H9 (cell line): ENCODE results near the gene MEG3. TPM values are rescaled to one million over a fixed set of nuclear protein-coding genes. Genes with fewer than 3 reads are reported as not detected.

Source experiments
- DNase-seq: peaks from one replicate; pipeline ENCODE4 v3.0.0-alpha.2; 2017
- H2AFZ ChIP-seq: one replicate; pipeline ENCODE4 v1.6.1; 2013; ENCODE audit warnings: mild to moderate bottlenecking, low read length, control low read depth, moderate library complexity
- H2AK5ac ChIP-seq: 2 replicates; pipeline ENCODE4 v1.6.1; 2013; ENCODE audit warnings: low read length, control low read depth, mixed read lengths; ENCODE audit not compliant: insufficient read length
- H2BK120ac ChIP-seq: one replicate; pipeline ENCODE4 v1.6.1; 2013; ENCODE audit warnings: low read depth, mild to moderate bottlenecking, low read length, control low read depth, inconsistent platforms; ENCODE audit not compliant: poor library complexity, severe bottlenecking
- H2BK12ac ChIP-seq: 2 replicates; pipeline ENCODE4 v1.6.1; 2013; ENCODE audit warnings: low read length, control low read depth, mixed read lengths, low read depth; ENCODE audit not compliant: insufficient read length
- H2BK15ac ChIP-seq: 2 replicates; pipeline ENCODE4 v1.6.1; 2013; ENCODE audit warnings: low read depth, low read length, control low read depth
- H2BK20ac ChIP-seq: one replicate; pipeline ENCODE4 v1.6.1; 2013; ENCODE audit warnings: low read depth, mild to moderate bottlenecking, low read length, control low read depth, inconsistent platforms; ENCODE audit not compliant: poor library complexity, severe bottlenecking
- H2BK5ac ChIP-seq: 2 replicates; pipeline ENCODE4 v1.6.1; 2013; ENCODE audit warnings: low read length, control low read depth, mixed read lengths; ENCODE audit not compliant: insufficient read length
- H3K14ac ChIP-seq: 2 replicates; pipeline ENCODE4 v1.6.1; 2013; ENCODE audit warnings: low read length, control low read depth; ENCODE audit not compliant: insufficient read depth
- H3K18ac ChIP-seq: 2 replicates; pipeline ENCODE4 v1.6.1; 2013; ENCODE audit warnings: low read depth, mild to moderate bottlenecking, mixed read lengths, low read length, control low read depth; ENCODE audit not compliant: insufficient read length
- H3K23ac ChIP-seq: 2 replicates; pipeline ENCODE4 v1.6.1; 2013; ENCODE audit warnings: low read length, control low read depth, mixed read lengths, low read depth; ENCODE audit not compliant: insufficient read length
- H3K23me2 ChIP-seq: 2 replicates; pipeline ENCODE4 v1.6.1; 2013; ENCODE audit warnings: low read depth, mild to moderate bottlenecking, mixed read lengths, low read length, control low read depth; ENCODE audit not compliant: insufficient read length, poor library complexity, severe bottlenecking
- H3K27ac ChIP-seq: 2 replicates; pipeline ENCODE4 v1.5.1; 2013; ENCODE audit warnings: low read length, control low read depth, mixed read lengths, low read depth; ENCODE audit not compliant: insufficient read length
- H3K27me3 ChIP-seq: 2 replicates; pipeline ENCODE4 v1.6.1; 2013; ENCODE audit warnings: low read length, control low read depth, inconsistent platforms; ENCODE audit not compliant: insufficient read depth
- H3K4ac ChIP-seq: 2 replicates; pipeline ENCODE4 v1.6.1; 2013; ENCODE audit warnings: low read depth, mild to moderate bottlenecking, control low read depth, inconsistent platforms, low read length, moderate library complexity
- H3K4me1 ChIP-seq: 2 replicates; pipeline ENCODE4 v1.6.1; 2013; ENCODE audit warnings: low read length, control low read depth, inconsistent platforms; ENCODE audit not compliant: insufficient read depth
- H3K4me2 ChIP-seq: 2 replicates; pipeline ENCODE4 v1.6.1; 2013; ENCODE audit warnings: low read length, control low read depth, mixed read lengths; ENCODE audit not compliant: insufficient read length, insufficient read depth
- H3K56ac ChIP-seq: 2 replicates; pipeline ENCODE4 v1.6.1; 2013; ENCODE audit warnings: low read depth, mild to moderate bottlenecking, mixed read lengths, low read length, control low read depth; ENCODE audit not compliant: insufficient read length
- H3K79me1 ChIP-seq: 2 replicates; pipeline ENCODE4 v1.6.1; 2013; ENCODE audit warnings: low read depth, mild to moderate bottlenecking, moderate library complexity, low read length, control low read depth, inconsistent platforms; ENCODE audit not compliant: insufficient read depth, poor library complexity, severe bottlenecking
- H3K79me2 ChIP-seq: 2 replicates; pipeline ENCODE4 v1.6.1; 2013; ENCODE audit warnings: low read length, control low read depth, inconsistent platforms; ENCODE audit not compliant: insufficient read depth
- H3K9ac ChIP-seq: 2 replicates; pipeline ENCODE4 v1.6.1; 2013; ENCODE audit warnings: low read length, control low read depth, mixed read lengths; ENCODE audit not compliant: insufficient read length; ENCODE audit errors: extremely low read depth
- H3K9me3 ChIP-seq: one replicate; pipeline ENCODE4 v1.6.1; 2013; ENCODE audit warnings: low read depth, low read length, inconsistent platforms; ENCODE audit not compliant: control insufficient read depth
- H3T11ph ChIP-seq: one replicate; pipeline ENCODE4 v1.6.1; 2013; ENCODE audit warnings: mild to moderate bottlenecking, low read length, control low read depth, inconsistent platforms
- H4K20me1 ChIP-seq: one replicate; pipeline ENCODE4 v1.6.1; 2013; ENCODE audit not compliant: control insufficient read depth, insufficient read length, insufficient read depth
- H4K5ac ChIP-seq: 2 replicates; pipeline ENCODE4 v1.6.1; 2013; ENCODE audit warnings: low read depth, mild to moderate bottlenecking, mixed read lengths, low read length, control low read depth; ENCODE audit not compliant: insufficient read length
- H4K8ac ChIP-seq: replicated peaks from 2 replicates; pipeline ENCODE4 v1.6.1; 2013; ENCODE audit warnings: low read length, control low read depth, mixed read lengths, low read depth; ENCODE audit not compliant: insufficient read length
- H4K91ac ChIP-seq: 2 replicates; pipeline ENCODE4 v1.6.1; 2013; ENCODE audit warnings: low read depth, mild to moderate bottlenecking, moderate library complexity, mixed read lengths, low read length, control low read depth; ENCODE audit not compliant: insufficient read length
- H3K27ac Mint-ChIP-seq, 3 experiments: 2 replicates in 2 of 3; 3 replicates in 1 of 3; pipeline ENCODE4 v1.8.0; 2020 to 2021; ENCODE audit warnings: mixed read lengths in 3 of 3, mild to moderate bottlenecking in 1 of 3, moderate library complexity in 1 of 3
- H3K27me3 Mint-ChIP-seq: 2 replicates; pipeline ENCODE4 v1.8.0; 2021; ENCODE audit warnings: low read depth, mild to moderate bottlenecking, moderate library complexity, mixed read lengths
- H3K36me3 Mint-ChIP-seq, 3 experiments: 2 replicates in 2 of 3; 3 replicates in 1 of 3; pipeline ENCODE4 v1.8.0; 2020 to 2021; ENCODE audit warnings: low read depth in 3 of 3, mixed read lengths in 3 of 3; ENCODE audit not compliant: insufficient read depth in 1 of 3
- H3K4me1 Mint-ChIP-seq, 2 experiments: 2 replicates each; pipeline ENCODE4 v1.8.0; 2020; ENCODE audit warnings: mixed read lengths in 2 of 2
- H3K4me3 Mint-ChIP-seq, 2 experiments: 2 replicates in 1 of 2; 3 replicates in 1 of 2; pipeline ENCODE4 v1.8.0; 2020 to 2021; ENCODE audit warnings: mild to moderate bottlenecking in 2 of 2, mixed read lengths in 2 of 2, moderate library complexity in 1 of 2
- H3K9me3 Mint-ChIP-seq, 2 experiments: 2 replicates in 1 of 2; 3 replicates in 1 of 2; pipeline ENCODE4 v1.8.0; 2020; ENCODE audit warnings: mild to moderate bottlenecking in 2 of 2, mixed read lengths in 2 of 2, moderate library complexity in 1 of 2
- CTCF ChIP-seq: fragments of 200-600 bp; sonication (generic); conservative IDR thresholded peaks from 3 replicates; pipeline ENCODE4 v1.8.0; 2021; ENCODE audit warnings: antibody characterized with exemption, mild to moderate bottlenecking
- WGBS: extraction: QIAGEN DNeasy Blood & Tissue Kit; methylation state at CpG from one replicate; pipeline ENCODE4 v1.1.7; 2013; ENCODE audit warnings: missing lambda C conversion rate, low lambda C conversion rate, mixed read lengths; ENCODE audit not compliant: insufficient read length; ENCODE audit errors: extremely low coverage; 5-methylcytosine and 5-hydroxymethylcytosine counted together
- total RNA-seq: library from RNA; stranded (reverse); gene quantifications from 2 replicates; pipeline ENCODE4 v1.2.1, GENCODE V29; 2021

MEG3 gene
- total RNA-seq, 1 experiment from 2014 or later, result 0.52 TPM

DNA sequence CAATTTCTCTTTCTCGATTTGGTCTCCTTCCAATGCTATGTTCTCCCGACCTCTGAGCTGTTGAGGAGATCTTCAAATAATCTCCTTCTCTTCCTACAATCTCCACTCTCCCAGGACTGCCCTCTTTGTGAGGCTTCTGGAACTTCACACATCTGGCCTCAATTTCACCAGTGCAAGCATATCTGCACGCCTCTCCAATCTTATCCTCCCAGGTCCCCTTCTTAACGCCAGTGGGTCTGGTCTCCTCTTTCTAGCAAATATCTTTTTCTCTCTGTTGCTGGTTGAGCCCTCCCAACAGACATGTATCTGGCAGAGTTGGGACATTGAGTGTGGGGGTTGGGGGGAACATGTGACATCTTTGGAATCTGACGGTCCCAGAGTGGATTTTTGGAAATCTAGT lies 59.7 kb downstream of the MEG3 start:
- Histone ChIP-seq H3K4ac (no peak overlapping the region), H3T11ph (no peak overlapping the region), H3K18ac (no peak overlapping the region), H4K20me1 (no peaks in the 10 kb centered on the region), H2BK15ac (no peak overlapping the region), H2AK5ac (no peak overlapping the region), H3K79me2 (no peaks in the 10 kb centered on the region), H3K9me3 (no peaks in the 10 kb centered on the region), H3K9ac (no peak overlapping the region), H3K56ac (no peak overlapping the region), H2BK20ac (no peak overlapping the region), H3K23me2 (no peaks in the 10 kb centered on the region), H3K27me3 (no peaks in the 10 kb centered on the region), H3K14ac (no peak overlapping the region), H3K4me1 (peaks cover 4% of the 10 kb centered on the region; the same call in 1 of the 2 replicates), H2AFZ (no peak overlapping the region), H2BK120ac (no peak overlapping the region), H4K5ac (no peak overlapping the region), H3K27ac (no peak overlapping the region), H3K79me1 (no peaks in the 10 kb centered on the region), H2BK5ac (no peak overlapping the region), H3K23ac (no peak overlapping the region), H4K91ac (no peak overlapping the region), H2BK12ac (no peak overlapping the region), H3K4me2 (no peak overlapping the region), H4K8ac (no peak overlapping the region)
- peaks cover 6 to 15% (median 9%) of the 10 kb centered on the region in 3 experiments for H3K36me3 Mint-ChIP-seq
- H3K27me3 Mint-ChIP-seq, result peaks cover 14% of the 10 kb centered on the region
- WGBS, result no CpG with 5 or more reads among the region's 5 CpGs
- H3K4me1 Mint-ChIP-seq, result peaks cover 8 to 13% of the 10 kb centered on the region in 2 experiments
- TF ChIP-seq CTCF, result no peak
- no peak overlapping the region for H3K4me3 Mint-ChIP-seq
- H3K27ac Mint-ChIP-seq, result no peak overlapping the region
- DNase-seq, result no peak
- peaks cover 14 to 18% of the 10 kb centered on the region in 2 experiments for H3K9me3 Mint-ChIP-seq
